ENCODE data around the gene HMG20B.

DNA sequence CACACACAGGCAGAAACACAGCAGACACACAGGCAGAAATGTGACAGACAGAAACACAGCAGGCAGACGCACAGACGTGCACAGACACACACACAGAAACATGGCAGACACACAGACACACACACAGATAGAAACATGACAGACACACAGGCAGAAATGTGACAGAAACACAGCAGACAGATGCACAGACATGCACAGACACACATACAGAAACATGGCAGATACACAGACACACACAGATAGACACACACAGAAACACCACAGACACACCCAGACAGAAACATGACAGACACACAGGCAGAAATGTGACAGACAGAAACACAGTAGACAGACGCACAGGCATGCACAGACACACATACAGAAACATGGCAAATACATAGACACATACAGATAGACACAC is 32.6 kb downstream of the HMG20B start:
- no peak for TF ChIP-seq POLR2A (IDR thresholded peaks at IDR 0.05; ENCODE audit: low read depth, low read length)
- TF ChIP-seq POLR2AphosphoS5 (IDR thresholded peaks at IDR 0.05; ENCODE audit: low read depth, low read length) = no peak
- TF ChIP-seq TAF1 (IDR thresholded peaks at IDR 0.05; ENCODE audit: borderline replicate concordance, low read depth, low read length) = no peak
